ENCODE measurements around the gene WDR93. TPM values are rescaled to one million over a fixed set of nuclear protein-coding genes. Genes with fewer than 3 reads are reported as not detected.

Gene WDR93
- total RNA-seq, 1 experiment from 2014 or later, result not detected

GRCh38 chr15:89778861-89779260 is 88.2 kb downstream of the WDR93 start:
- DNase-seq (ENCODE audit: low spot score), result no peak
- Histone ChIP-seq H3K4me3 (ENCODE audit: low read depth, low read length, poor library complexity, severe bottlenecking) (no peak overlapping the region), H3K27me3 (replicated peaks; ENCODE audit: insufficient read depth, low read depth, low read length, poor library complexity) (no peaks in the 10 kb centered on the region), H3K36me3 (ENCODE audit: insufficient read depth, low read length, poor library complexity, severe bottlenecking) (no peaks in the 10 kb centered on the region), H3K9me3 (ENCODE audit: low read depth, low read length, poor library complexity, severe bottlenecking) (no peaks in the 10 kb centered on the region), H3K27ac (ENCODE audit: low read depth, low read length, poor library complexity, severe bottlenecking) (no peak overlapping the region), H3K4me1 (ENCODE audit: insufficient read depth, low read length, poor library complexity, severe bottlenecking) (peaks cover 10% of the 10 kb centered on the region)
- TF ChIP-seq EZH2 (IDR thresholded peaks at IDR 0.05; ENCODE audit: borderline replicate concordance, low read depth, low read length, poor library complexity, severe bottlenecking) (no peak), CTCF (conservative IDR thresholded peaks at IDR 0.05; ENCODE audit: low read depth, low read length) (no peak)
- ChIA-PET CTCF (no interaction called here), POLR2A (ENCODE audit: low non-redundant PET) (no interaction called here)
- no TSS peak for BruUV-seq (replicated peaks)
- intact Hi-C loops (cut with micrococcal nuclease; ENCODE audit: unreplicated experiment), result no loop called here

- intact Hi-C loops (cut with micrococcal nuclease; ENCODE audit: unreplicated experiment), result no loop called here
- no peak overlapping the region for H3K4me3 ChIP-seq (ENCODE audit: low read depth, low read length, poor library complexity, severe bottlenecking)
- BruUV-seq (replicated peaks), result no TSS peak
- H3K36me3 ChIP-seq (ENCODE audit: insufficient read depth, low read length, poor library complexity, severe bottlenecking), result no peaks in the 10 kb centered on the region
- TF ChIP-seq CTCF (conservative IDR thresholded peaks at IDR 0.05; ENCODE audit: low read depth, low read length) (no peak), EZH2 (IDR thresholded peaks at IDR 0.05; ENCODE audit: borderline replicate concordance, low read depth, low read length, poor library complexity, severe bottlenecking) (no peak)
- POLR2A ChIA-PET (ENCODE audit: low non-redundant PET), result no interaction called here
- no peak overlapping the region for H3K27ac ChIP-seq (ENCODE audit: low read depth, low read length, poor library complexity, severe bottlenecking)
- H3K9me3 ChIP-seq (ENCODE audit: low read depth, low read length, poor library complexity, severe bottlenecking), result no peaks in the 10 kb centered on the region
- no peak for DNase-seq (ENCODE audit: low spot score)
- no peaks in the 10 kb centered on the region for H3K27me3 ChIP-seq (replicated peaks; ENCODE audit: insufficient read depth, low read depth, low read length, poor library complexity)
- CTCF ChIA-PET, result no interaction called here
- peaks cover 10% of the 10 kb centered on the region for H3K4me1 ChIP-seq (ENCODE audit: insufficient read depth, low read length, poor library complexity, severe bottlenecking)
These were observed 90.0 kb downstream of the WDR93 start for GRCh38 chr15:89780601-89781000.

- DNase-seq (ENCODE audit: low spot score), result no peak
- Histone ChIP-seq H3K27me3 (replicated peaks; ENCODE audit: insufficient read depth, low read depth, low read length, poor library complexity) (no peaks in the 10 kb centered on the region), H3K4me1 (ENCODE audit: insufficient read depth, low read length, poor library complexity, severe bottlenecking) (peaks cover 9% of the 10 kb centered on the region), H3K27ac (ENCODE audit: low read depth, low read length, poor library complexity, severe bottlenecking) (no peak overlapping the region), H3K9me3 (ENCODE audit: low read depth, low read length, poor library complexity, severe bottlenecking) (no peaks in the 10 kb centered on the region), H3K4me3 (ENCODE audit: low read depth, low read length, poor library complexity, severe bottlenecking) (no peak overlapping the region), H3K36me3 (ENCODE audit: insufficient read depth, low read length, poor library complexity, severe bottlenecking) (no peaks in the 10 kb centered on the region)
- intact Hi-C loops (cut with micrococcal nuclease; ENCODE audit: unreplicated experiment), result no loop called here
- no TSS peak for BruUV-seq (replicated peaks)
- TF ChIP-seq EZH2 (IDR thresholded peaks at IDR 0.05; ENCODE audit: borderline replicate concordance, low read depth, low read length, poor library complexity, severe bottlenecking) (no peak), CTCF (conservative IDR thresholded peaks at IDR 0.05; ENCODE audit: low read depth, low read length) (no peak)
- CTCF ChIA-PET, result no interaction called here
- POLR2A ChIA-PET (ENCODE audit: low non-redundant PET), result no interaction called here
These were observed 90.4 kb downstream of the WDR93 start for GRCh38 chr15:89781055-89781454.
